GM18511 (cell line): Measurements from ENCODE around the gene PIK3C2B.
"Not testable (repeated sequence)": the region's sequence is repeated elsewhere in the genome, so short reads cannot be mapped to it uniquely, and the experiment has no call there.

ENCODE experiments used
- ATAC-seq: cut with Tn5 transposase; IDR thresholded peaks from one replicate; pipeline ENCODE4 v1.9.1; 2021; ENCODE audit warnings: mild to moderate bottlenecking, moderate library complexity; ENCODE audit not compliant: unreplicated experiment

The PIK3C2B gene, protein sequence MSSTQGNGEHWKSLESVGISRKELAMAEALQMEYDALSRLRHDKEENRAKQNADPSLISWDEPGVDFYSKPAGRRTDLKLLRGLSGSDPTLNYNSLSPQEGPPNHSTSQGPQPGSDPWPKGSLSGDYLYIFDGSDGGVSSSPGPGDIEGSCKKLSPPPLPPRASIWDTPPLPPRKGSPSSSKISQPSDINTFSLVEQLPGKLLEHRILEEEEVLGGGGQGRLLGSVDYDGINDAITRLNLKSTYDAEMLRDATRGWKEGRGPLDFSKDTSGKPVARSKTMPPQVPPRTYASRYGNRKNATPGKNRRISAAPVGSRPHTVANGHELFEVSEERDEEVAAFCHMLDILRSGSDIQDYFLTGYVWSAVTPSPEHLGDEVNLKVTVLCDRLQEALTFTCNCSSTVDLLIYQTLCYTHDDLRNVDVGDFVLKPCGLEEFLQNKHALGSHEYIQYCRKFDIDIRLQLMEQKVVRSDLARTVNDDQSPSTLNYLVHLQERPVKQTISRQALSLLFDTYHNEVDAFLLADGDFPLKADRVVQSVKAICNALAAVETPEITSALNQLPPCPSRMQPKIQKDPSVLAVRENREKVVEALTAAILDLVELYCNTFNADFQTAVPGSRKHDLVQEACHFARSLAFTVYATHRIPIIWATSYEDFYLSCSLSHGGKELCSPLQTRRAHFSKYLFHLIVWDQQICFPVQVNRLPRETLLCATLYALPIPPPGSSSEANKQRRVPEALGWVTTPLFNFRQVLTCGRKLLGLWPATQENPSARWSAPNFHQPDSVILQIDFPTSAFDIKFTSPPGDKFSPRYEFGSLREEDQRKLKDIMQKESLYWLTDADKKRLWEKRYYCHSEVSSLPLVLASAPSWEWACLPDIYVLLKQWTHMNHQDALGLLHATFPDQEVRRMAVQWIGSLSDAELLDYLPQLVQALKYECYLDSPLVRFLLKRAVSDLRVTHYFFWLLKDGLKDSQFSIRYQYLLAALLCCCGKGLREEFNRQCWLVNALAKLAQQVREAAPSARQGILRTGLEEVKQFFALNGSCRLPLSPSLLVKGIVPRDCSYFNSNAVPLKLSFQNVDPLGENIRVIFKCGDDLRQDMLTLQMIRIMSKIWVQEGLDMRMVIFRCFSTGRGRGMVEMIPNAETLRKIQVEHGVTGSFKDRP (N-terminal part only)

DNA sequence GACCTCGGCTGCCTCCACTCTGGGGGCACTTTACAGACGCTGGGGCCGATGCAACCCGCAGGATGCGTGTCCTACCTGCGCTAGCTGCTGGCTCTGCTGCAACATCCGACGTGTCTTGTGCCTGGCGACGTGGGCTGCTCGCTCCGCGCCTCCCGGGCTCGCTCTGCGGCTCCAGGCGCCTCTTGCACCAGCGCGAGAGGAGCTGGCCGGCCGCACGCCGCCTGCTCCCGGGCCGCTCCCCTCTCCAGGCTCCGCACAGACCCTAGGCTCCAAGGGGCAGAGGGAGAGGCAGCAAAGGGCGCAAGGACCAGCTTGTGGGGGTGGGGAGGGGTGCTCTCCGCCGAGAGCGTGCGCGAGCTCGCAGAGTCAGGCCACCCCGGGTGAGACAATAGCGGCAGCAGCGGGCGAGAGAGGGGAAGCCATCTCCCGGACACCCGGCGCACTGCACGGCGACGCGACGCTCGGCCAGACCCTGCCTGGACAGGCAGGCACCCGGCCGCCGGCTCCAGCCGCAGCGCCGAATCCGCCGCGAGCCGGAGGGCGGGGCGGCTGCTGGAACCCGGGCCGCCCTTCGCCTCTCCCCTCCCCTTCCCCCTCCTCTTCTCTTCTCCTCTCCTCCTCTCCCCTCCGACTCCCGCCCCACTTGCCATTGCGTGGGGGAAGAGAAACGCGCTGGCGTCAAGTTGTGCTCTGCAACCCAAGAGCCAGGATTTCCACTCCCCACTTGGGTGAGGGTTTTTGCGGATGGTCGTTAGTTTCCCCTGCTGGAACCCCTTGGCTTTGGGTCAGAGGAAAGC is at the start of gene PIK3C2B:
Gene PIK3C2B (minus strand): TSS at position 525 of the 797 bp plus-strand sequence. CDS start 25,003 bp downstream, outside the sequence.
- ATAC-seq, result peak; percentile 89

- no peak for ATAC-seq
These were observed 49.7 kb upstream of the PIK3C2B start for GRCh38 chr1:204544321-204544720.

DNA sequence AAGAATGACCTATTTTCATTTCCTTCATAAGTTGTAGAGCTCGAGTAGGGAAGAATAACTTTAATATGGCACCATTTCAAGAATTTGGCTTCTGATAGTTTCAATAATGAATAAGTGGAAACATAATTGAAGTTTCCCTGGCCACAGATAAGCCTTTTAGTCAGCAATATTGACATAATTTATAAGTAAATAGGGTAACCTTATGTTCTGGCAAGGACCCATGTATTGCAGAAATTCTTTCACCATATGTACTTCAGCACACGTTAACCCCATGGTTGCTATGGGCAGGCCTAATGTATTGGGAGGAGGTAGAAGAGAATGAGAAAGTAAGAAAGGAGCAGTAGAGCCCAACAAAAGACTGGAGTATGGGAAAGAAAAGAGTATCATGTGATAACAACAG is 47.0 kb upstream of the PIK3C2B start:
- no peak for ATAC-seq

DNA sequence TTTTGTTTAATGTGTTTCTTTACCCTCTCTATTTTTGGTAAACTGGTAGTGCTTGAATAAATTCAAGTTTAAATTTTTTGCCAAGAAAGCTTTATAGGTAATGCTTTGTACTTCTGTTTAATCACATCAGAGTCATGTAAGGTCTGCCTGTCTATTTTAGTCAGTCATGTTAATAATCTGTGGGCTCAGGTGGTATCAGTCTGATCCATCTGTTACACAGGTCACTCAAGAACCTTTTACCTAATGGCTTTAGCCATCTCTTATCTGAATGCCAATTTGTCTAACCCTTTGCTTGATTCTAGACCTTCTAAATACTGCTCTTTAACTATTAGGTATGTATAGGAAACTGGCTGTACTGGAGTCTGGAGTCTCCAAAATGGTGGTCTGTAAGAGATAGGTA is 38.2 kb upstream of the PIK3C2B start:
- no peak for ATAC-seq

DNA sequence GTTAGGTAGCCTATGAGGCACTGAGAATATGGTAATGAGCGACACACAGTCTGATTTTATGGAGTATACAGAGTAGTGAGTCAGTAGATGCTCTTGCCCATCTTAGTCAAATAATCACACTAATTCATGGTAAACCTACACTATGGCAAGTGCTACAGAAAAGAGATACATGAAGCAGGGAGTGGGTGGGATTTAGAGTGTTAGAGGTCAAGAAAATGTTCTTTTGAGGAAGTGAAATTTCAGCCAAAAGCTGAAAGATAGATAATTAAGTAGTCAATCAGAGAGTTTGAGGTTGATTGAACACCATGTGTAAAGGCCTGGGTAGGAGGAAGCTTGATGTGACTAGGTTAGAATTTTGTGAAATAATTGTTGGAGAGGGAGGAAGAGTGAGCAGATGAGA is 36.3 kb upstream of the PIK3C2B start:
- peak; percentile 96 for ATAC-seq

DNA sequence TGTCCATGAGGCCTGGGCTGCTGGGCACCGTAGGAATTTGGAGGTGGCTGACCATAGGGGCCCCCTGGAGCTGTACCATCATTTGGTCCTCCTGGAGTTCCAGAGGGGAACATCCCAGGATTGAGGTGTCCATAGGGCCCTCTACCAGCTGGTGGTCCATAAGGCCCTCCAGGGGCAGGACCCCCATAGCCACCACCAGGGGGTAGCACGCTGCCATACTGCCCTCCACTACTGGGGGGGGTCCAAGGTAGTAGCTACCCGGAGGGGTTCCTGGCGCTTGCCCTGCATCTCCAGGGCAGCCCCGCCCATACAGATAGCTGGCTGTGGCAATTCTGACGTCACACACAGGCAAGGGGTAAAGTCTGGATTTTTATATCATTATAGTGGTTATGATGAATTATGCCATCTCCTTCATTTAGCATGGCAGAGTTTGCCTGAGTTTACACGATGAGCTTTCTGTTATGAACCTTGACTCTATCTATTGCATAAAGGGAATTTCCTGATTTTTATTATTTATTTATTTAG is 34.8 kb upstream of the PIK3C2B start:
- ATAC-seq, result no peak

DNA sequence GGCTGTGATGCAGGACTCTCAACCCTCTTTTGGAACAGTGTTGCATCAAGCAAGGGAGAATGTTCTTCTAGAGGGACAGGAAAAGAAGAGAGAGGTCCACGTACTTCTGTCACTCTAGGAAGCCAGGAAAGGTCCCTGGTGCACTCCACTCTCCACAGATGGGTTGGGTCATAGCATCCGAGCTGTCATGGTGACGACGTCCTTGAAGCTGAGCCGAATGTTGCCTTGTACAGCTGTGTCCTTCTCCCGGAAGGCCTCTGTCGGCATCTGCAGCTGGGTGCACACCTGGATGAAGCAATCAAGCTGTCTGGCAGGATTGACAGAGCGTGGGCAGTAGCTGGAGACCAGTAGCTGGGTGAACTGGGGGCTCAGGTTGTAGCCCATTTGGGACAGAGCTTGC is 34.1 kb upstream of the PIK3C2B start:
- ATAC-seq, result no peak

DNA sequence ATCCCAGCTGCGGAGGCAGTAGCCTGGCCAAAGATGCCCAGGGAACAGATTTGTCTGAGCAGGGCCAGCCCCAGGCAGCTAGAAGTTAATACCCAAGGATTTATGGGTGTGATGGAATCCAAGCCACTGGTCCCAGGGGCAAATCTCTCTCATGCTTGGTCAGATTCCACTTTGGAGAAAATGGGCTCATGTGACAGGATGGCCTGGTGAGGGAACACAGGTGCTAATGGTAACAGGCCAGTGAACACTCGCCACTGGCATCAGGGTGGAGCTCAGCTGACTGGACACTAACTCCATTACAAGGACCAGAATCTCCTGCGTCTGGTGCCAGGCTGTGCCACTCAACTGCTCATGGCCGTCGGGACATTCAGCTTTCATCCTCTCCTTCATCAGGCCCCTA is 33.6 kb upstream of the PIK3C2B start:
- ATAC-seq, result no peak

DNA sequence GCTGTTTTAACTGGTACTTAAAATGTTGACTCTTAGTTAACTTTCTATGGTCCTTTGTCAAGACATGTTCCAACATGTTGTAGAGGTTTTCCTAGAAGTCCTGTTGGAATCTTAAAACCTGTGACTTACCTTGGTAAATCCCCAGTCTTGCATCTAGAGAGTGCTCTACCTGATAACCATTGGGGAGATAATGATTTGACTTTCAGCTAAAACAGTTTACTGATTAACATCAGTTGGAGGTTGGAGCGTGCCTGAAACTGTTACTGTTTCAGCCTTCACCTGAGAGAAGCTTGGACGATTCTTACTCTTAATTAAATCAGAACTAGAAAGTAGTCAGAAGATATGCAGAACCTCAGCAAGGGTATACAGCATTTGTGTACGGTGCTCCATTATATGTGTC is 30.4 kb upstream of the PIK3C2B start:
- ATAC-seq, result peak; percentile 47

DNA sequence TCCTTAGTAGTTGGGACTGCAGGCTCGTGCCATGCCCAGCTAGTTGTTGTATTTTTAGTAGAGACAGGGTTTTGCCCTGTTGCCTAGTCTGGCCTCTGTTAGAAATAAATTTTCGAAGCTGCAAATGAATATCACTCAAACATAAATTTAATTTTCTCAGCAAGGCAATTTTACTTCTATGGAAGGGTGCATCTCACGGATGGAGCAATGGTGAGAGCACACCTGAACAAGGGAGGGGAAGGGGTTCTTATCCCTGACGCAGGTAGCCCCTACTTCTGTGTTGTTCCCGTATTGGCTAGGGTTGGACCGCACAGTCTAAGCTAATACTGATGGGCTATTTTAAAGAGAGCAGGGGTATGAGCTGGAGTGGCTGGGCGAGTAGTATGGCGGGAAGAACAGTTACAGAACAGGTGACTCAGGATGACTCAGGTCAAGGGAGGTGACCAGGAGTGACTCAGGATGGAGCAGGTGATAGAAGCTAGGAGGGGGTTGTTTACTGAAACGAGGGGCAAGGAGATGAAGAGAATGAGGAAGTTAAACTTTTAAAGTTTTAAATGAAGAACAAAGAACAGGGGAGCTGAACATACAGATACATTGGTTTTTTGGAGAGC is 29.1 kb upstream of the PIK3C2B start:
- no peak for ATAC-seq

DNA sequence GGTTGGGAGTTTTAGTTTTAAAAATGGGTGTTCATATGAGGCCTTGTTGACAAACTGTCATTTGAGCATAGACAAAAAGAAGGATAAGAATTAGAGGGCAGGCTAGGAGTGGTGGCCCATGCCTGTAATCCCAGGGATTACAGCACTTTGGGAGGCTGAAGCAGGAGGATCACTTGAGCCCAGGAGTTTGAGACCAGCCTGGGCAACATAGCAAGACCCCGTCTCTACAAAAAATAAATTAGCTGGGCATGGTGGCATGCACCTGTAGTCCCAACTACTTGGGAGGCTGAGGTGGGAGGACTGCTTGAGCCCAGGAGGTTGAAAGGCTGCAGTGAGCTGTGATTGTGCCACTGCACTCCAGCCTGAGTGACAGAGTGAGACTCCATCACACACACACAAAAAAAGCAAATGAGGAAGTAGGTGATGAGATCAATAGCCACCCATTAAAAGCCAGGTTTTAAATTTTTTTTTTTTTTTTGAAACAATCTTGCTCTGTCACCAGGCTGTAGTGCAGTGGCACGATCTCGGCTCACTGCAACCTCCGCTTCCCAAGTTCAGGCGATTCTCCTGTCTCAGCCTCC is 27.4 kb upstream of the PIK3C2B start:
- not testable (repeated sequence) for ATAC-seq

- peak; percentile 49 for ATAC-seq
These were observed 26.5 kb upstream of the PIK3C2B start for GRCh38 chr1:204520834-204521709.

GRCh38 chr1:204517382-204517781 is 22.8 kb upstream of the PIK3C2B start:
- ATAC-seq, result not testable (repeated sequence)

DNA sequence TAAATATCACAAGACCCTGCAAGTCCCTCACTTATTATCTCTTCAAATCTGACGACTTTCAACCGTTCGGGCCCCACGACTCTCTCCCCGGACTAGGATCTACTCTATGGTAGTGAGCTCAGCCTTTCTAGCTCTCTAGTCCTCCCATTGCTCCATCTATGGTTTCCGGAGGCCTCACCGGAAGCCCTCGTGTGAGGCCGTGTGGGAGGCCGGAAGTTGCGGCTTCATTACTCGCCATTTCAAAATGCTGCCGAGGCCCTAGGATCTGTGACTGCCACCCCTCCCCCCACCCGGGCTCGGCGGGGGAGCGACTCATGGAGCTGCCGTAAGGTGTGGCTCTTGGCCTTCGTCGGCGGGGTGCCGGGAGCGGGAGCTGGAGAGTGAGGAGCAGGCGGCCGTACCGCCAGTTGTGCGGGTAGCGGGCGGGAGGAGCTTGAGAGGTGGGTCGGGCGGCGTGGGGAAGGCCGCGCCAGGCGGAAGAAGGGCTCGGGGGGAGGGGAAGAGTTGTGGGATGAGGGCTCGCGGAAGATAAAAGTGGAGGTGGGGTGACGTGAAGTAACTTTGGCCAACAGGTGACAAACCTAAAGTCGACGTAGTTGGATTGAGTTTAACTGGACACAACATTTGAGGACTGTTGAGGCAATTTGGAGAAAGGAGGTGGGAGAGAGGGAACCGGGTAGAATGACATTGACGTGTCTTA is 21.7 kb upstream of the PIK3C2B start, which contains the start of gene MDM4:
Gene MDM4 (plus strand): TSS at position 227 of the 700 bp plus-strand sequence. CDS start 9,113 bp downstream, outside the sequence.
- ATAC-seq, result peak; percentile 76

DNA sequence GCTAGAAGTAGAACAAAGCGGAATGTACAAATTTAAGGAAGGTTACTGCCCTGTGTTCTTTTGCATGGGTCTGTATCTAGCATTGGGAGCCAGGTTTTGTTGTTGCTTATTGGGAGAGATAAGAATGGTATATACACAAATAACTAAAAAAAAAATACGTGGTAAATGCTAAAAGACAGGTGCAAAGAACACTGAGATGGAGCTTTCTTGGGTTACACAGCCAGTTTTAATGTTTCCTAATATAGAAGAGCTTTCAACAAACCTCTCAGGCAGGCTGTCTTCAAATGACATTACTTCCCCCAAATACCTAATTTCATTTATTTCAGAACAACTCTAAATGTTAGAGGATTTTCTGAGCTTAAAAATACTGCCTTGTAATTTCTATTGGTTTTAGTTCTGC is 20.2 kb upstream of the PIK3C2B start:
- ATAC-seq, result no peak

DNA sequence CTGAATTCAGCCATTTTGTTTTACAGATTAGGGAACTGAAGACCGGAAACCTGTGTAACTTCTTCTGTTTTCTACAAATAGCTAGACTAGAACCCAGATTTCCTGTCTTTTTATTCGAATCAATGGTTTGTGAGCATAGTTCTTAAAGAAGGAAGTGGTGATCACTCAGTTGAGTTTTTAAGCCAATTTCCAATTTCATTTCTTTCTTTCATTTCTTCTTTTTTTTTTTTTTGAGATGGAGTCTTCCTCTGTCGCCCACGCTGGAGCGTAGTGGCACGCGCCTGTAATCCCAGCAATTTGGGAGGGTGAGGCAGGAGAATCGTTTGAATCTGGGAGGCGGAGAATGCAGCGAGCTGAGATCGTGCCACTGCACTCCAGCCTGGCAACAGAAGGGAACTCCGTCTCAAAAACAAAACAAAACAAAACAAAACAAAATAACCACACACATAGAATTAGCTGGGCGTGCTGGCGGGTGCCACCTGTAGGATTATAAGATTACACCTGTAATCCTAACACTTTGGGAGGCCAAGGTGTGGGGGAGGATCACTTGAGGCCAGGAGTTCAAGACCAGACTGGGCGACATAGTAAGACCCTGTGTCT is 18.6 kb upstream of the PIK3C2B start:
- ATAC-seq, result peak; percentile 46

DNA sequence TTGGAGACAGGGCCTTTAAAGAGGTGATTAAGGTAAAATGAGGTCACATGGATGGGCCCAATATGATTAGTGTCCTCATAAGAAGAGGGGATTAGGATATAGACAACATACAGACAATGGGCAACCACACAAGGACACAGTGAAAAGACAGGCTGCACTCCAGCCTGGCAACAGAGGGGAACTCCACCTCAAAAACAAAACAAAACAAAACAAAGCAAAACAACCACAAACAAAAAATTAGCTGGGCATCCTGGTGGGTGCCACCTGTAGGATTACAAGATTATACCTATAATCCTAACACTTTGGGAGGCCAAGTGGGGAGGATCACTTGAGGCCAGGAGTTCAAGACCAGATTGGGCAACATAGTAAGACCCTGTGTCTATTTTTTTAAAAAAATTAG is 16.8 kb upstream of the PIK3C2B start:
- no peak for ATAC-seq
